HPDE6-E6E7 (cell line): ENCODE results near the gene NUP205.
A peak's percentile ranks its signal among the peaks of the same experiment; 100 is the strongest.
"Not testable (repeated sequence)": the region's sequence is repeated elsewhere in the genome, so short reads cannot be mapped to it uniquely, and the experiment has no call there.

Experiments
- DNase-seq: peaks from one replicate; pipeline ENCODE4 v3.0.0; 2011; ENCODE audit warnings: missing footprints; ENCODE audit errors: extremely low spot score

The NUP205 gene

DNA sequence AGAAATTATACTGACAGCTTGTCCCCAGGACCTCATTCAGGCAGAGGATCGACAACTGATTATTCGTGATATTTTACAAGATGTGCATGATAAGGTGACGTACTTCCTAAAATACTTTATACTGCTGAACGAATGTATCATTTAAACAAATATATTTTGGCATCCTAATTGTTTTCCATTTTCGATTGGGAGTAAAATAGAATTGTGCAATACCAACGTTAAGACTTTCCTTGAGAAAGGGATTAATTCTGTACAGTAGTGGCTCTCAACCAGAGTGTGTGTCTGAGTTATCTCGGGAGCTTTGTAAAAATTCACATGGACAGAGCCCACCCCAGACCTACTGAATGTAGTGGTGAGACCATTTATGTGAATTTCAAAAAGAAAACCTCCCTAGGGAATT is 60.8 kb downstream of the NUP205 start:
- no peak for DNase-seq

DNA sequence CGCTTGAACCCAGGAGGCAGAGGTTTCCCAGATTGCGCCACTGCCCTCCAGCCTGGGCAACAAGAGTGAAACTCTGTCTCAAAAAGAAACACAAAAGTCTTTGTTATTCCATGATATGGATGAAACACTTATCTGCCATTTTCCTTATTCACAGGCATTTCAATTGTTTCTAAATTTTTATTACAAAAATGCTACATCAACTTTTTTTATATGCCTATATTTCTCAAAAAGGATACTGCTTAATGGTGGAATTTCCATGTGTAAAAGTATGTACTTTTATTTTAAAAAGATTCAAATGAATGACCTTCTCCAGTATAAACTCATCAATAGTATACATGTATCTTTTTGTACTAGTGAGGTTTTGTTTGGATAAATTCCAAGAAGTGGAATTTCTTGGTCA is 62.7 kb downstream of the NUP205 start:
- DNase-seq: no peak

DNA sequence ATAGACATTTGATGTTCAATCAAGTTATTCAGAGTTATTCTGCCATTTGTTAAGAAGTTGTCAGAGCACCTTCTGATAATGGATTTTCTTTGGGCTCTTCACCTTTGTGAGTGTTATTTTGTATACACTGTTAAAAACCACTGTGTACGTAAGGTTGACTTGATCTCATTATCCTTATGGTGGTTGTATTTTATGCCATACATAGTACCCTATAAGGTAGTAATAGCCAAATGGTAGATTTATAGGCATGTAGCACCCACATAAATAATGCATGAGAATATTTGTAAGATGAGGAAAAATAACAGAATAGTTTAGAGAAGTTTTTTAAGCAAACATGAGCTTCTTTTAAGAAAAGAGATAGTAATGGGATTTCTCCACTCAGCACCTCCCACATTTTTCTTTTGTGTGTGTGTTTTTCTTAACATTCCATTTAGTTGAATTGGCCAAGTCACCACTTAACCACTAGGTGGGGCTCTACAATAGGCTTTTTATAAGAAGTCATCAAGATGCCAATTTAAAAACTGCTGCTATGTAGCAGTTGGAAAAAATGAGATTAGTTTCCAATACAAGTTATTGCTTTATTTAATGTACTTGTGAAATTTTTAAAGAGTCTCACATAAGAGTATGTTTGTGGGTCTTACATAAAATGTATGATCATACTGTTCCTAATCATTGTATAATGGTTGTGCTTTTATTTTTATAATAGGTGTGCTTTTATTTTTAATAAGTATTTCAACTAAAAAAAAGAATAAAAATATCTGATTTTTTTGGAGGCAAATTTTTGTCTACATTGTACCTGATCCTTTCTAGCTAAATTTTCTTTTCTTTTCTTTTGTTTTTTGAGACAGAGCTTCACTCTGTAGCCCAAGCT is 63.5 kb downstream of the NUP205 start:
- DNase-seq: peak; percentile 21

DNA sequence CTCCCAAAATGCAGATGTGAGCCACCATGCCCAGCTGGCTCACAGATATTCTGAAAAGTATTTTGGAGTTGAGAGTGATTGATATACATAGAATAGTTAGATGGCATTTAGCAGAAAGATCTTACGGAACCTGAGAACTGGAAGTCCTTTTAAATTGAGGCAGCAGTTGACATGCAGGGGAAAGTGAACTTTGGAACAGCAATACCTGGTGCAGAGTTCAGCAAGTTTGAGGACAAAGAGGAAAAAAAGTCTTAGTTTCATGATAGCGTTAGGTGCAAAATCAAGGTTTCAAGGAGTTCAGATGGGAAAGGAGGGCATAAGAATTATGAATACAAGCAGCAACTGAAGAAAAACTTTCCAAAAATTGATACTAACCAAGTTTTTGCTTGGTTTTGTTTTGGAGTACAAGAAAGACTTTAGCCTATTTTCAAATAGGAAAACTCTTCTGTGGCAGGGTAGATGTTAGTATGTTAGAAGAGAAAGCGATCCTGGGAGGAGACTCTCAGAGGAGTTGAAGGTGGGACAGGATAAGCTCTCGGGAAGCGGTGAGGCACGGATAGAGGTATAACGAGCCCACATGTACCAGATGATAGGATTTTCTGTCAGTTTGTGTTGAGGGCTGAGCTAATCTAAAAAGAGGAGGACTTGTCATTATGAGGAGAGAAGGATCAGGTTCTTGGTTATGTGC is 76.6 kb downstream of the NUP205 start:
- no peak for DNase-seq

DNA sequence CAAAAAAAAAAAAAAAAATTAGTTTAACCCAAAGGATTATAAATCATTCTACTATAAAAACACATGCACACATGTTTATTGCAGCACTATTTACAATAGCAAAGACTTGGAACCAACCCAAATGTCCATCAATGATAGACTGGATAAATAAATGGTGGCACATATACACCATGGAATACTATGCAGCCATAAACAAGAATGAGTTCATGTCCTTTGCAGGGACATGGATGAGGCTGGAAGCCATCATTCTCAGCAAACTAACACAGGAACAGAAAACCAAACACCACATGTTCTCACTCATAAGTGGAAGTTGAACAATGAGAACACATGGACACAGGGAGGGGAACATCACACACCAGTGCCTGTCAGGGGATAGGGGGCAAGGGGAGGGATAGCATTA is 82.0 kb downstream of the NUP205 start:
- DNase-seq: not testable (repeated sequence)

DNA sequence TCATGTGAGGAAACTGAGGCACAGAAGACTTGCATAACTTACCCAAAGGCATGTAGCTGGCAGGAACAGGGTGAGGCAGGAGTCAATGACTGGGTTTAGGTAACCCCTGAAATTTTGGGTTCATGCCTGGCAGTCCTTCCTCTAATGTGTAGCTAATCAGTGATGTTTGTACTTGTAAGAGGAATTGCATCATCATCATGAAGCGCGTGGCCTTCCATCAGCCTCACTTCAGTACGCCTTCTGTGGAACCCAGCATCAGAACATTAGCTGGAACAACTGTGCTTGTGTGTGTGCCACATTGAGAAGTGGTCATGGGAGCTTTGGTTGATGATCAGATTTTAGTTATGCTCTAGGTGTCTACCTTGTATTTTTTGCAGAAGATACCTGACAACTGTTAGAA is 86.4 kb downstream of the NUP205 start:
- no peak for DNase-seq

DNA sequence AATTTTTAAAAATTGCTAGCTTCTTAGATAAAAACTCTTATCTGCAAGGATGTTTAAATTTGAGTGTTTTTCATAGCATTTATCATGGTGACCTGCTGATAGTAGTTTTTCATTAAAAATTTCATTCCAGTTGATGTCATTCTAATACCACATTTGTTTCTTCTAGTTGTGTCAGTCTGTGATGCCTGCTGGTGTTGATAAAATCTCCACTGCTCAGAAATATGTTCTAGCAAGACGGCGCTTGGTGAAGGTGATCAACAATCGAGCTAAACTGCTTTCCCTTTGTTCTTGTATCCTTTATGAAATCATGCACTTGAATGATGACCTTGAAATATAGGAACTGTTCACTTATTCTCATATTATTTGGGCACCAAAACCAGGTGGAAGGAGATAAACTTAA is 87.0 kb downstream of the NUP205 start:
- DNase-seq: no peak

DNA sequence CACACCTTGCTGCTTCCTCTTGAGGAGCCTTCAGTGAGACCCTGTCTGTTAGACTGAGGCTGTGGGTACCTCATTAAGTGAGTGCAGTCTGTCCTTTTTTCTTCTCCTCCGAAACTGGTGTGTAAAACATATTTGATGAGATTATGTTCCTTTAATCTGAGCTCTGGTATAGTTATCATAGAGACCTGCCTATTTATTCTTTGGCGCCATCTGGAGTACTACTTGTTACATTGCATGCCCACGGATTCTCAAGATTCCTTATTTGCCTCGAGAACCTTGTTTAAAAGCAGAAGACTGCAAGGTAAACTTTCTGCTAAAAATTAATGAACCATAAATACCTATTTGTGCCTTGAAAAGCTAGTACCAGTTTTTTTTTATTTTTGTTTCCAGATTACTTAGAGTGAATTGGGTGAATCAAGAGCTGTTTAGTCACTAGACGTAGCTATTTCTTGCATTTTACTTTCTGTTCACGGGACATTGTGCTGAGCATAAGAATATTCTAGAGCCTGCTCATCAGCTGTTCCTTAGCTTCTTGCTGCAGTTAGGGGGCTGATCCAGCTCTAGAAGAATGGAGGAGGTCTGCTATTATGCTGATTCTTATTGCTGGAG is 87.7 kb downstream of the NUP205 start:
- no peak for DNase-seq

DNA sequence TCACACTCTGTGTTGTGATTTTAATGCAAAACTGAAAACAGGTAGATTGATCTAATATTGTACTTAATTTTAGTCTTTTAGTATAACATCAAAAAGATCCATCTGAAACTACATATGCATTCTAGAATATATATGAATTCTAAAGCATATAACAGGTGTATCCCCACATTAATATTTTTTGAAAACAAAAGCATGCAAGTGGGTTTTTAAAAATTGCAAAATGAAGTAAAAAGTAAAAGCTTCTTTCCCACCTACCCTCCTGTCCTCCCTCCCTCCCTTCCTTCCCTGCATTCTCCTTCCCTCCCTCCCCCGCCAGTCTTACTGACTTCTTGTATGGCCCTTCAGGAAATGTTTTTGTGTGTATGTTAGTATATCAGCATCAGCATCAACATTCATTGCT is 90.0 kb downstream of the NUP205 start:
- DNase-seq: no peak

DNA sequence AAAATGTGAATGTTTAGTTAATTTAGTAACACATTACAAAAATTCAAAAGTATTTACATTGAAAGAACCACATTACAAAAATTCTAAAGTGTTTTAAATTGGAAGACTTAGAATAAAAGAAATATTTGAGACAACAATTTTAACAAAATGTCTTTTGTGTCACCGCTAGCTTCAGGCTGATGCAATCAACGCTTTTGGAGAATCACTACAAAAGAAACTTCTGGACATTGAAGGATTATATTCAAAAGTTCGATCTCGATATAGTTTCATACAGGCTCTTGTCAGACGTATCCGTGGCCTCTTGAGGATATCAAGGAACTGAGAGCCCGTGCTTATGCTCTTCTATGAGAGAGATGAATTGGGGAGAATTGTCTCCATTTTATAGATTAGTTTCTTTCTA is 90.5 kb downstream of the NUP205 start:
- DNase-seq: no peak

DNA sequence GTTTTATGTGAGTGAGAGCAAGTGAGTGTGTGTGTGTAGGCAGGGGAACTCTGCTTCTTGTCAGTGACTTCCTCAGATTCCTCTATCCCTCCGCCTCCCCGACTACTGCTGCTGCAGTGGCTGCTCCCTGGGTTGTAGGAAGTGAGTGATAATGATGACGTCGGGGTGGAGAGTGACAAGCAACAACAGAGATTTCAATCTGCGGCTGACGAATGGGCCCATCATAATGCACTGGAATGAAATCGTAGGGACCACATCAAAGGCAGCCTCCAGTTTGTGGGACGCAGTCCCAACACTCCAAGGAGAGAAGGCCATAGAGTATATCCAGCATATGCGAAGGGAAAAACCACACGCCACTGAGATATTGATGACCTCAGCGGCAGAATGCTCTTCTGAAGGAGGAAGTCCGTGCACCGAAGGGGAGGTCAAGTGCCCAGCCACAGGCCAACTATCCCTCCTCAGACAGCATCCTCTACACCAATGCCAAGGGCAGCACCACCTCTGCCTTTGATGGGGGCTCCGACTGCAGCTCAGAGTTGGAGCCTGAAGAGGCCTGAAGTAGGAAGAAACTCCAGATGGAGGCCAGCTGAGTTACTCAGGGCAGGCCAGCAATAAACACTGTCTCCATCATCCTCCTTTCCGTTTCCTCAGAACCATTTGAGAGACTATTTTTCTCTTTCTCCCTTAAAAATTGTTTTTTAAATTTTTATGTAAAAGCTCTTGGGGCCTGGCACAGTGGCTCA is 93.3 kb downstream of the NUP205 start:
- no peak for DNase-seq

DNA sequence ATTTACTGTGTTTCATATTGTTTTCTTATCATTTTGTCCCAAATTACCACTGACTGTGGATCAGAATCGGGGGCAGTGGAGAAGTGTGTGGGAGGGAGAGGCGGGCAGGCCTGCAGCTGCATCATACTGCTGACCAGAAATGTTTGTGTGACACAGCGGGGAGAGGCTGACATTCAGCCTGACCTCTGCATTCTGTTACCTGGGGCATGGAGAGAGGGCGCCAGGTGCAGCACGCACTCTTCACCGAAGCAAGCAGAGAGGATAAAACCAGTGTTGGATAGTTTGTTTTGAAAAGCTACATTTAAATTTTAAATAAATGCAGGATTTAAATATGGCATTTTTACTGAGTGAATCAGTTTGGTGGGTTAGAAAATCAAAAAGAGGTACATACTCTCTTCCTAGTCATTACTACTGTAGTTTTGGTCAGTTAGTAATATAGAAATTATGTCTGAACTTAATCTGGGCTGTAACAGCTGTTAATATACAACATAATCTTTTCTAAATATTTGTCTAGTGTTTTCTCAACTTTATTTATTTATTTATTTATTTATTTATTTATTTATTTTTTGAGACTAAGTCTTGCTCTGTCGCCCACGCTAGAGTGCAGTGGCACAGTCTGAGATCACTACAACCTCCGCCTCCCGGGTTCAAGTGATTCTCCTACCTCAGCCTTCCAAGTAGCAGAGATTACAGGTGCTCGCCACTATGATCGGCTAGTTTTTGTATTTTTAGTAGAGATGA is 95.8 kb downstream of the NUP205 start:
- DNase-seq: no peak

DNA sequence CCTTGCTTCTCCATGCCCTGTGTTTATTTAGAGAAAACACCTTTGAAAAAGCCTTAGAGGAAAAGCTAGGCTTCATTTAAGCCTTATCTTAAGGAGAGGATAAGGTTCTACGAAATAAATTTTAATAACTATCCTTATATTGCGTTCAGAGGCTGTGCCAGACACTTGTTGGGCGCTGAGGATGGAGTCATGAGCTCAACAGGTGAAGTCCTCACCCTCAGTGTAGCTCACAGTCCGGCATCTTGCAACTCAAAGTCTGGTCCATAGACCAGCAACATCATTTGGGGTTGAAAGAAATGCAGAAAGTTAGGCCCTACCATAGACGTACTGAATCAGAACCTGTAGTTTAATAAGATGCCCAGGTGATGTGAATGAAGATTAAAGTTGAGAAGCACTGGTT is 100.8 kb downstream of the NUP205 start:
- DNase-seq: no peak

DNA sequence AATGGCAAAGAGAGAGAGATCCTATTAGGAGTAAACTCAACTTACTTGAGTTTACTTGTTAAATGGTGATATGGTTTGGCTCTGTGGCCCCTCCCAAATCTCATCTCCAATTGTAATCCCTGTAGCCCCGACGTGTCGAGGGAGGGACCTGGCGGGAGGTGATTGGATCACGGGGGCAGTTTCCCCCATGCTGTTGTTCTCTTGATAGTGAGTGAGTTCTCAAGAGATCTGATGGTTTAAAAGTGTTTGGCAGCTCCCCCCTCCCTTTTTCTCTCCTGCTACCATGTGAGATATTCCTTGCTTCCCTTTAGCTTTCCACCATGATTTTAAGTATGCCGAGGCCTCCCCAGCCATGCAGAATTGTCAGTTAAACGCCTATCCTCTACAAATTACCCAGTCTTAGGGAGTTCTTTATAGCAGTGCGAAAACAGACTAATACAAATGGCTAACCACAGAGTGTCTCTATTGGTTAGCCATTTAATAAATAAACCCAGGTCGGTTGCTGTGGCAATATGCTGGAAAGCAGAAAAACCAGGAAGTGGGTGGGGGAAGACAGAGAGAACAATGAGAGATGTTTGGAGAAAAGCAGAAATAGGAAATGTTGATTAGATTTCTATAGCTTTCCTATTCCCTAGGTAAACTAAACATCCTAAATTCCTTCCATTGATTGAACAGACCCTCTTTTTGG is 101.6 kb downstream of the NUP205 start:
- DNase-seq: no peak

DNA sequence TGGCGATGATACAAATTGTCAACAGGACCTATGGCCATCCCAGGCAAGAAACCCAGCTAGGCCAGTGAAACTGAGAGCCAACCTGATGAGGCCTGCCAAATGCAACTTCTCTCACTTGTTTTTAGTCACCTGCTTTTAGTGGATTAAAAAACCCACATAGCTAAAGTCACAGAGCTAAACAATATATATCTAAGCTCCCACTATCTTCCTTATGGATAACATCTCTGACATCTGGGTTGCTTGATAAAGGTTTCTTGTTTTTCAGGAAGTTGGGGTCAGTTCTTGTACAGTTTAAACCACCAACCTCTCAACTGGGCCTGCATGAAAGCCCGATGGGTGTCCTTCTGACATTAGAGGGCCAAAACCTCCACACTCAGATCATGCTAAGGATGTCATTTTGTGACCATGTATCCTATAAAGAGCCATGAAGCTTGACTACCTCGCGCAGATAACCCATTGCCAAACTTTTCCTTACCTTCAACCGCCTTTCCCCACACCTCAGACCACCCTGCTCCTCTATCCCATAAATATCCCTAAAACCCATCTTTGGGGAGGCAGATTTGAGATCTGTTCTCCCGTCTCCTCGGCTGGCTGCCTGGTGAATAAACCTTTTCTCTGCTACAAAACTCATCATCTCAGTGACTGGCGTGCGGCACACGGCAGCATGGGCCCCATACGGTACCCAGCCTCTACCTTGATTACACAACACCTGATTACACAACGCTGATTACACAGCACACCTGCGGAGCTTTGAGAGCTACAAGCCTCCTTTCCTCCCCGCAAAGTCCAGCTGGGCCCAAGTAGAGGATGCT is 103.8 kb downstream of the NUP205 start:
- DNase-seq: no peak

DNA sequence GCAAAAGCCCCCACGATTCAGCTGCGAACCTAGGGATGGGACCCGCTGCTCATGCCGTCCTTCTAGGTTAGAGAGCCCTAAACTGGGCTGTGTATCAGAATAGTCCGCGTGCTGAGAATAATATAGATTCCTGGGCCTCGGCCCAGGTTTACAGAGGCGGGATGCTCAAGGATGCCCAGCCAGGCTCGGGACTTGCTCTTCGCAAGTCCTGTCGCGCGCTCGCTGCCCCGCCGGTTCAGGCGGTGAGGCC is 104.3 kb downstream of the NUP205 start:
- no peak for DNase-seq

DNA sequence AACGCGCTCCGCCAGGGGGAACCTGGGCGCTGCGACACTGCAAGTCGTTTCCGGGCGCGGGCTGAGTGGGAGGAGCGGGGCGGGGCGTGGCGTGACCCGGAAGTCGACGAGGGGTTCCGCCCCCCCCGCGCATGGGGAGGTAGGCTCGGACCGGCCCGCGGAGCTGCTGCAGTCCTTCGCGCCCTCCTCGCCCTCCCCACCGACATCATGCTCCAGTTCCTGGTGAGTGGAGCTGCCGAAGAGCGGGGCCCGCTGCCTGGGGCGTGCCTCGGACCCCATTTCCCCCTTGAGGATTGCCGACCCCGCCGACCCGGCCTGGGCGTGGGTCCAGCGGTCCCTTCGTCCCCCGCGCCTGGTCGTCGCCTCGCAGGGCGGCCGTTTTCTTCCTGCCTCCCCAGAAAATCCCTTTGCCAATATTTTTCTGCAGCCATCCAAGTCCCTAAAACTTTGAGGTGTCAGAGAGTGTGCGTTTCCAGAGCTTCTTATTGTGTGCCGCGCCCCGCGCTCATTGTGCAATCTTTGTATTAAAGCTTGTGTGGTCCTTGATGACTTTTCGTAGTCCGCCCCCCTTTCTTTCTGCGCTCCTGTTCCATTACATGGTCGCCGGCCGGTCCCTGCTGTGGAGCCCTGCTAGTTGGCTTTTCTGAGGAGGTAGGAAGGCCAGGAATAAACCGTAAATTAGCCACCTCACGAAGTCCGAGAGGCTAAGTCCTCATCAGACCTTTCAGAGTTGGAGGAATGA is 104.8 kb downstream of the NUP205 start, which contains the start of gene STMP1:
Gene STMP1 (plus strand): TSS at position 142 of the 742 bp plus-strand sequence.
- peak; percentile 84 for DNase-seq

DNA sequence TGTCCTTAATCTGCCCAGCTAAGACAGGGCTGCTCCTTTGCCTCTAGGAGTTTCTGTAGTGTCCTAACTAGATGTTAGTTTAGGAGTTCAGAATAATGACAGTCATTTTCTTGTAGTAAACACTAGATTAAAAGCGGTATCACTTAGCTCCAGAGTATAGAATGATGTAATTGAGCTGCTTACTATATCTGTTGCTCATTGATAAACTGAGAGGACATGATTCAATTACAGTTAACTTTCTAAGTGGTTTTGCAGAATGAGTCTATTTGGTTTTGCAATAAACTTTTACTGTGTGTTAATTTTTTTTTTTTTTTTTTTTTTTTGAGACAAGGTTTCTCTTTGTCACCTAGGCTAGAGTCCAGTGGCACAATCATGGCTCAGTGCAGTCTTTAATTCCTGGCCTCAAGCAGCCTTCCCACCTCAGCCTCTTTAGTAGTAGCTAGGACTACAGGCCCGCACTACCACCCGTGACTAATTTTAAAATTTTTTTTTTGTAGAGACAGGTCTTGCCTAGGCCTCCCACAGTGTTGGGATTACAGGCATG is 106.4 kb downstream of the NUP205 start:
- DNase-seq: no peak

DNA sequence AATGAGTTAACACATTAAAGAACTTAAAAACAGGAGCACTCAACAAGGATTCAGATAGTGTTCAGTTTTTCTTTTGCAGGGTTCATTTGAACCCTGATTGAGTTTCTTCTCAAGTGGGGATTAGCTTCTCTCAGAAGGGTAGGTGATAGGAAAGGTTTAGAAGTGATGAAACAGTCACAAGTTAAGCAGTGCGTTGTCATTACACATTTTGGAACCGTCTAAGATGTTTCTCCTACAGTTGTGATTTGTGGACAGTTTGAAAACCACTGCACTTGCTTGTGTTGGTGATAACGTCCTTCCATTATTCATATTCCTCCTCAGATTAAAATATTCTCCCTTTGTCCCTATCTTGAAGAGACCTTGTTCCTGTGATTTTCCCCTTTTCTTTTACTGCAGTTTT is 107.3 kb downstream of the NUP205 start:
- no peak for DNase-seq
